H9 (cell line): Measurements from ENCODE around the gene ODC1. TPM values are rescaled to one million over a fixed set of nuclear protein-coding genes. Genes with fewer than 3 reads are reported as not detected.

Experiments
- DNase-seq: peaks from one replicate; pipeline ENCODE4 v3.0.0-alpha.2; 2017
- H2AFZ ChIP-seq: one replicate; pipeline ENCODE4 v1.6.1; 2013; ENCODE audit warnings: mild to moderate bottlenecking, low read length, control low read depth, moderate library complexity
- H2AK5ac ChIP-seq: 2 replicates; pipeline ENCODE4 v1.6.1; 2013; ENCODE audit warnings: low read length, control low read depth, mixed read lengths; ENCODE audit not compliant: insufficient read length
- H2BK120ac ChIP-seq: one replicate; pipeline ENCODE4 v1.6.1; 2013; ENCODE audit warnings: low read depth, mild to moderate bottlenecking, low read length, control low read depth, inconsistent platforms; ENCODE audit not compliant: poor library complexity, severe bottlenecking
- H2BK12ac ChIP-seq: 2 replicates; pipeline ENCODE4 v1.6.1; 2013; ENCODE audit warnings: low read length, control low read depth, mixed read lengths, low read depth; ENCODE audit not compliant: insufficient read length
- H2BK15ac ChIP-seq: 2 replicates; pipeline ENCODE4 v1.6.1; 2013; ENCODE audit warnings: low read depth, low read length, control low read depth
- H2BK20ac ChIP-seq: one replicate; pipeline ENCODE4 v1.6.1; 2013; ENCODE audit warnings: low read depth, mild to moderate bottlenecking, low read length, control low read depth, inconsistent platforms; ENCODE audit not compliant: poor library complexity, severe bottlenecking
- H2BK5ac ChIP-seq: 2 replicates; pipeline ENCODE4 v1.6.1; 2013; ENCODE audit warnings: low read length, control low read depth, mixed read lengths; ENCODE audit not compliant: insufficient read length
- H3K14ac ChIP-seq: 2 replicates; pipeline ENCODE4 v1.6.1; 2013; ENCODE audit warnings: low read length, control low read depth; ENCODE audit not compliant: insufficient read depth
- H3K18ac ChIP-seq: 2 replicates; pipeline ENCODE4 v1.6.1; 2013; ENCODE audit warnings: low read depth, mild to moderate bottlenecking, mixed read lengths, low read length, control low read depth; ENCODE audit not compliant: insufficient read length
- H3K23ac ChIP-seq: 2 replicates; pipeline ENCODE4 v1.6.1; 2013; ENCODE audit warnings: low read length, control low read depth, mixed read lengths, low read depth; ENCODE audit not compliant: insufficient read length
- H3K23me2 ChIP-seq: 2 replicates; pipeline ENCODE4 v1.6.1; 2013; ENCODE audit warnings: low read depth, mild to moderate bottlenecking, mixed read lengths, low read length, control low read depth; ENCODE audit not compliant: insufficient read length, poor library complexity, severe bottlenecking
- H3K27ac ChIP-seq: 2 replicates; pipeline ENCODE4 v1.5.1; 2013; ENCODE audit warnings: low read length, control low read depth, mixed read lengths, low read depth; ENCODE audit not compliant: insufficient read length
- H3K27me3 ChIP-seq: 2 replicates; pipeline ENCODE4 v1.6.1; 2013; ENCODE audit warnings: low read length, control low read depth, inconsistent platforms; ENCODE audit not compliant: insufficient read depth
- H3K4ac ChIP-seq: 2 replicates; pipeline ENCODE4 v1.6.1; 2013; ENCODE audit warnings: low read depth, mild to moderate bottlenecking, control low read depth, inconsistent platforms, low read length, moderate library complexity
- H3K4me1 ChIP-seq: 2 replicates; pipeline ENCODE4 v1.6.1; 2013; ENCODE audit warnings: low read length, control low read depth, inconsistent platforms; ENCODE audit not compliant: insufficient read depth
- H3K4me2 ChIP-seq: 2 replicates; pipeline ENCODE4 v1.6.1; 2013; ENCODE audit warnings: low read length, control low read depth, mixed read lengths; ENCODE audit not compliant: insufficient read length, insufficient read depth
- H3K56ac ChIP-seq: 2 replicates; pipeline ENCODE4 v1.6.1; 2013; ENCODE audit warnings: low read depth, mild to moderate bottlenecking, mixed read lengths, low read length, control low read depth; ENCODE audit not compliant: insufficient read length
- H3K79me1 ChIP-seq: 2 replicates; pipeline ENCODE4 v1.6.1; 2013; ENCODE audit warnings: low read depth, mild to moderate bottlenecking, moderate library complexity, low read length, control low read depth, inconsistent platforms; ENCODE audit not compliant: insufficient read depth, poor library complexity, severe bottlenecking
- H3K79me2 ChIP-seq: 2 replicates; pipeline ENCODE4 v1.6.1; 2013; ENCODE audit warnings: low read length, control low read depth, inconsistent platforms; ENCODE audit not compliant: insufficient read depth
- H3K9ac ChIP-seq: 2 replicates; pipeline ENCODE4 v1.6.1; 2013; ENCODE audit warnings: low read length, control low read depth, mixed read lengths; ENCODE audit not compliant: insufficient read length; ENCODE audit errors: extremely low read depth
- H3K9me3 ChIP-seq: one replicate; pipeline ENCODE4 v1.6.1; 2013; ENCODE audit warnings: low read depth, low read length, inconsistent platforms; ENCODE audit not compliant: control insufficient read depth
- H3T11ph ChIP-seq: one replicate; pipeline ENCODE4 v1.6.1; 2013; ENCODE audit warnings: mild to moderate bottlenecking, low read length, control low read depth, inconsistent platforms
- H4K20me1 ChIP-seq: one replicate; pipeline ENCODE4 v1.6.1; 2013; ENCODE audit not compliant: control insufficient read depth, insufficient read length, insufficient read depth
- H4K5ac ChIP-seq: 2 replicates; pipeline ENCODE4 v1.6.1; 2013; ENCODE audit warnings: low read depth, mild to moderate bottlenecking, mixed read lengths, low read length, control low read depth; ENCODE audit not compliant: insufficient read length
- H4K8ac ChIP-seq: replicated peaks from 2 replicates; pipeline ENCODE4 v1.6.1; 2013; ENCODE audit warnings: low read length, control low read depth, mixed read lengths, low read depth; ENCODE audit not compliant: insufficient read length
- H4K91ac ChIP-seq: 2 replicates; pipeline ENCODE4 v1.6.1; 2013; ENCODE audit warnings: low read depth, mild to moderate bottlenecking, moderate library complexity, mixed read lengths, low read length, control low read depth; ENCODE audit not compliant: insufficient read length
- H3K27ac Mint-ChIP-seq, 3 experiments: 2 replicates in 2 of 3; 3 replicates in 1 of 3; pipeline ENCODE4 v1.8.0; 2020 to 2021; ENCODE audit warnings: mixed read lengths in 3 of 3, mild to moderate bottlenecking in 1 of 3, moderate library complexity in 1 of 3
- H3K27me3 Mint-ChIP-seq: 2 replicates; pipeline ENCODE4 v1.8.0; 2021; ENCODE audit warnings: low read depth, mild to moderate bottlenecking, moderate library complexity, mixed read lengths
- H3K36me3 Mint-ChIP-seq, 3 experiments: 2 replicates in 2 of 3; 3 replicates in 1 of 3; pipeline ENCODE4 v1.8.0; 2020 to 2021; ENCODE audit warnings: low read depth in 3 of 3, mixed read lengths in 3 of 3; ENCODE audit not compliant: insufficient read depth in 1 of 3
- H3K4me1 Mint-ChIP-seq, 2 experiments: 2 replicates each; pipeline ENCODE4 v1.8.0; 2020; ENCODE audit warnings: mixed read lengths in 2 of 2
- H3K4me3 Mint-ChIP-seq, 2 experiments: 2 replicates in 1 of 2; 3 replicates in 1 of 2; pipeline ENCODE4 v1.8.0; 2020 to 2021; ENCODE audit warnings: mild to moderate bottlenecking in 2 of 2, mixed read lengths in 2 of 2, moderate library complexity in 1 of 2
- H3K9me3 Mint-ChIP-seq, 2 experiments: 2 replicates in 1 of 2; 3 replicates in 1 of 2; pipeline ENCODE4 v1.8.0; 2020; ENCODE audit warnings: mild to moderate bottlenecking in 2 of 2, mixed read lengths in 2 of 2, moderate library complexity in 1 of 2
- CTCF ChIP-seq: fragments of 200-600 bp; sonication (generic); conservative IDR thresholded peaks from 3 replicates; pipeline ENCODE4 v1.8.0; 2021; ENCODE audit warnings: antibody characterized with exemption, mild to moderate bottlenecking
- WGBS: extraction: QIAGEN DNeasy Blood & Tissue Kit; methylation state at CpG from one replicate; pipeline ENCODE4 v1.1.7; 2013; ENCODE audit warnings: missing lambda C conversion rate, low lambda C conversion rate, mixed read lengths; ENCODE audit not compliant: insufficient read length; ENCODE audit errors: extremely low coverage; 5-methylcytosine and 5-hydroxymethylcytosine counted together
- total RNA-seq: library from RNA; stranded (reverse); gene quantifications from 2 replicates; pipeline ENCODE4 v1.2.1, GENCODE V29; 2021

The ODC1 gene
- total RNA-seq, 1 experiment from 2014 or later, result 48.3 TPM

DNA sequence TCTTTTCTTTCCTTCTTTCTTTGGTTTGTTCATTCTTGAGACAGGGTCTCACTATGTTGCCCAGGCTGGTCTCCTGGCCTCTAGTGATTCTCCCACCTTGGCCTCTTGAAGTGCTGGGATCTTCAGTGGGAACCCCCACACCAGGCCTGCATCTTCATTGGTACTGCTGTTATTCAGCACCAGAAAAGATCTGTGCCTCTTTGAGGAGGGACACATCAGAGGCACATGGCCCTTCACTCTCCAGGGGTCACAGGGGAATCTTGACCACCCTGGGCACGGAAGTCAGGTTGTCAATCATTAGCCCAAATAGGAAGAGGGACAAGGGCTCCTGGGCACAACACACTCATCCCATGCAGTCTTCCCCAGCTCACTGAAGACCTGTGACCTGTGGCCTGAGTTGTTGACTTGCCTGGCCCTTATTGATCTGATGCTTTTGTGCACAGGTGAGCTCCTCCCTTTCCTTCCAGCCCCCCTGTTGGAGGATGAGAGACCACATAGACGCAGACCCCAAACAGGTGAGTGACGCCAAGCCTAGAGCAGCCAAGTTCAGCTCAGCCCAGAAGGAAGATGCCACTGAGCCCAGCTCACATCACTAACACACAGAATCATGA is 33.0 kb upstream of the ODC1 start:
- H2AK5ac ChIP-seq, result no peak overlapping the region
- H3K9me3 Mint-ChIP-seq, result no peaks in the 10 kb centered on the region
- H3K9ac ChIP-seq, result no peak overlapping the region
- no peak for TF ChIP-seq CTCF
- no peak overlapping the region for H3K23ac ChIP-seq
- no peaks in the 10 kb centered on the region for H3K27me3 ChIP-seq
- no peaks in the 10 kb centered on the region for H3K79me2 ChIP-seq
- no peak overlapping the region for H3T11ph ChIP-seq
- H2BK120ac ChIP-seq, result no peak overlapping the region
- no peak overlapping the region; a peak in 1 of 7 replicates for H3K27ac Mint-ChIP-seq
- H3K27me3 Mint-ChIP-seq, result peaks cover 21% of the 10 kb centered on the region
- no peak overlapping the region for H2AFZ ChIP-seq
- no peaks in the 10 kb centered on the region for H4K20me1 ChIP-seq
- no peak overlapping the region for H4K91ac ChIP-seq
- no peak overlapping the region for H3K4me3 Mint-ChIP-seq
- H3K9me3 ChIP-seq, result no peaks in the 10 kb centered on the region
- no peak overlapping the region for H3K4ac ChIP-seq
- H3K79me1 ChIP-seq, result no peaks in the 10 kb centered on the region
- H3K18ac ChIP-seq, result no peak overlapping the region
- no peak overlapping the region for H3K4me2 ChIP-seq
- no peak overlapping the region for H4K8ac ChIP-seq
- H3K56ac ChIP-seq, result no peak overlapping the region
- H4K5ac ChIP-seq, result no peak overlapping the region
- no peak overlapping the region for H2BK5ac ChIP-seq
- no peak overlapping the region for H2BK15ac ChIP-seq
- H3K27ac ChIP-seq, result no peak overlapping the region
- H2BK20ac ChIP-seq, result no peak overlapping the region
- H3K23me2 ChIP-seq, result no peaks in the 10 kb centered on the region
- no peak overlapping the region for H2BK12ac ChIP-seq
- no peaks in the 10 kb centered on the region; the same call in 1 of the 2 replicates for H3K4me1 ChIP-seq
- H3K14ac ChIP-seq, result no peak overlapping the region
- peaks cover 17 to 19% of the 10 kb centered on the region in 2 experiments for H3K4me1 Mint-ChIP-seq
- DNase-seq, result no peak
- H3K36me3 Mint-ChIP-seq, result no peaks in the 10 kb centered on the region
- WGBS, result no CpG with 5 or more reads among the region's 3 CpGs
